Measurements from ENCODE around the gene ADARB2. TPM values are rescaled to one million over a fixed set of nuclear protein-coding genes. Genes with fewer than 3 reads are reported as not detected.

ADARB2 gene
- total and polyA plus RNA-seq, 10 of the 15 experiments (the other 5 are each of a cell fraction or from before 2014, with no cell fraction given) = 0.02 to 4.1 (median 0.76) TPM

DNA sequence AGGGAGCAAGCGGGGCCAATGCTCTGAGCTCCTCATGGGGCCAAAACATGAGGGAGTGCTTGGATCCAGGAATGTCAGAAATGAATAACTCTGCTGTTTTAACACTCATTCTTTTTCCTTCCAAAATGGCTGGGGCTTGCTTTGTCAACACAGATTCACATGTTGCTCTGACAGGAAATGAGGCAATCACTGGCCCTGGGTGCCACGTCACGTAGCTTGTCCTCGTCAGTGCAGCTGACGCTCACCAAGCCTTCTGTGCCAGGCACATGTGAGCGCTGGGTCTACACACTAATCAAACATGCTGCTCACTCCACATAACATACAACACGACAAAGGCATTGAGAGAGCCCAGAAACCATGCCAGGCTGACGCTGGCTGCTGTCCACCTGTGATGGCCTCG lies 482.2 kb downstream of the ADARB2 start:
- H2AFZ ChIP-seq (ENCODE audit: control insufficient read depth, low read depth, low read length) = no peak overlapping the region
- intact Hi-C loops (cut with micrococcal nuclease; ENCODE audit: unreplicated experiment) = no loop called here
- H3K4me2 ChIP-seq (ENCODE audit: control insufficient read depth, insufficient read depth) = no peak overlapping the region
- SMC1A ChIA-PET (ENCODE audit: uncharacterized antibody, unreplicated experiment) = no interaction called here
- BruUV-seq (replicated peaks) = no TSS peak
- RAD21 ChIA-PET (ENCODE audit: unreplicated experiment) = no interaction called here
- H3K27me3 ChIP-seq (replicated peaks in 1 of 2; ENCODE audit: control insufficient read depth in 2 of 2, insufficient read depth in 2 of 2, low read length in 1 of 2) = no peaks in the 10 kb centered on the region; a peak in 1 of 4 replicates
- CTCF ChIA-PET = no interaction called here
- no peak overlapping the region for H3K4me3 ChIP-seq
- WGBS (ENCODE audit: insufficient coverage, insufficient replicate concordance, low lambda C conversion rate, missing lambda C conversion rate) = 30% methylated on average over 9 of the region's 9 CpGs
- no peak for ATAC-seq
- POLR2A ChIA-PET = no interaction called here
- no peaks in the 10 kb centered on the region for H3K79me2 ChIP-seq (ENCODE audit: control insufficient read depth, insufficient read depth, low read length)
- H3K36me3 ChIP-seq (ENCODE audit: control insufficient read depth in 2 of 2, insufficient read depth in 2 of 2, low read length in 1 of 2) = no peaks in the 10 kb centered on the region
- DNase-seq (ENCODE audit: low read depth, low spot score) = no peak
- H3K9me3 ChIP-seq (replicated peaks; ENCODE audit: control insufficient read depth, insufficient read depth, low read length) = no peaks in the 10 kb centered on the region
- no peaks in the 10 kb centered on the region for H4K20me1 ChIP-seq (ENCODE audit: control insufficient read depth, insufficient read depth)
- no peaks in the 10 kb centered on the region for H3K4me1 ChIP-seq (ENCODE audit: control insufficient read depth, insufficient read depth, low read length)
- in situ Hi-C loops (cut with MboI) = no loop called here
- no peak overlapping the region for H3K9ac ChIP-seq (ENCODE audit: control insufficient read depth, insufficient read depth, low read length)
- FAIRE-seq = no peak
- H3K27ac ChIP-seq (ENCODE audit: control insufficient read depth, insufficient read depth) = no peak overlapping the region
- TF ChIP-seq BCLAF1 (IDR thresholded peaks at IDR 0.05) = no peak
- TF ChIP-seq CUX1 (IDR thresholded peaks at IDR 0.05; ENCODE audit: insufficient replicate concordance, low read depth, low read length) = no peak
- no peak for TF ChIP-seq HDAC2 (IDR thresholded peaks at IDR 0.05)
- TF ChIP-seq EED (IDR thresholded peaks at IDR 0.05; ENCODE audit: low read depth) = no peak
- no peak for TF ChIP-seq BHLHE40 (IDR thresholded peaks at IDR 0.05; ENCODE audit: borderline replicate concordance in 1 of 2, low read depth in 2 of 2, low read length in 1 of 2)
- TF ChIP-seq LARP7 (IDR thresholded peaks at IDR 0.05) = no peak
- no peak for TF ChIP-seq HDGF (IDR thresholded peaks at IDR 0.05)
- TF ChIP-seq NR2F1 (conservative IDR thresholded peaks at IDR 0.05) = no peak
- TF ChIP-seq, protein P1, sequence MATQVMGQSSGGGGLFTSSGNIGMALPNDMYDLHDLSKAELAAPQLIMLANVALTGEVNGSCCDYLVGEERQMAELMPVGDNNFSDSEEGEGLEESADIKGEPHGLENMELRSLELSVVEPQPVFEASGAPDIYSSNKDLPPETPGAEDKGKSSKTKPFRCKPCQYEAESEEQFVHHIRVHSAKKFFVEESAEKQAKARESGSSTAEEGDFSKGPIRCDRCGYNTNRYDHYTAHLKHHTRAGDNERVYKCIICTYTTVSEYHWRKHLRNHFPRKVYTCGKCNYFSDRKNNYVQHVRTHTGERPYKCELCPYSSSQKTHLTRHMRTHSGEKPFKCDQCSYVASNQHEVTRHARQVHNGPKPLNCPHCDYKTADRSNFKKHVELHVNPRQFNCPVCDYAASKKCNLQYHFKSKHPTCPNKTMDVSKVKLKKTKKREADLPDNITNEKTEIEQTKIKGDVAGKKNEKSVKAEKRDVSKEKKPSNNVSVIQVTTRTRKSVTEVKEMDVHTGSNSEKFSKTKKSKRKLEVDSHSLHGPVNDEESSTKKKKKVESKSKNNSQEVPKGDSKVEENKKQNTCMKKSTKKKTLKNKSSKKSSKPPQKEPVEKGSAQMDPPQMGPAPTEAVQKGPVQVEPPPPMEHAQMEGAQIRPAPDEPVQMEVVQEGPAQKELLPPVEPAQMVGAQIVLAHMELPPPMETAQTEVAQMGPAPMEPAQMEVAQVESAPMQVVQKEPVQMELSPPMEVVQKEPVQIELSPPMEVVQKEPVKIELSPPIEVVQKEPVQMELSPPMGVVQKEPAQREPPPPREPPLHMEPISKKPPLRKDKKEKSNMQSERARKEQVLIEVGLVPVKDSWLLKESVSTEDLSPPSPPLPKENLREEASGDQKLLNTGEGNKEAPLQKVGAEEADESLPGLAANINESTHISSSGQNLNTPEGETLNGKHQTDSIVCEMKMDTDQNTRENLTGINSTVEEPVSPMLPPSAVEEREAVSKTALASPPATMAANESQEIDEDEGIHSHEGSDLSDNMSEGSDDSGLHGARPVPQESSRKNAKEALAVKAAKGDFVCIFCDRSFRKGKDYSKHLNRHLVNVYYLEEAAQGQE (IDR thresholded peaks at IDR 0.05; ENCODE audit: low read depth, low read length) = no peak
- no peak for TF ChIP-seq NBN (IDR thresholded peaks at IDR 0.05)
- TF ChIP-seq BACH1 (IDR thresholded peaks at IDR 0.05; ENCODE audit: borderline replicate concordance) = no peak
- no peak for TF ChIP-seq NRF1 (conservative IDR thresholded peaks at IDR 0.05; ENCODE audit: low read depth, low read length)
- TF ChIP-seq MTA2 (IDR thresholded peaks at IDR 0.05; ENCODE audit: low read depth) = no peak
- no peak for TF ChIP-seq SREBF1 (IDR thresholded peaks at IDR 0.05; ENCODE audit: low read length)
- no peak for TF ChIP-seq ESRRA (IDR thresholded peaks at IDR 0.05; ENCODE audit: low read length)
- TF ChIP-seq ZNF384 (IDR thresholded peaks at IDR 0.05; ENCODE audit: borderline replicate concordance, low read depth, low read length) = no peak

All from GM12878 (cell line).